T-cell (primary cell): ENCODE measurements around the gene NUDT5. TPM values are rescaled to one million over a fixed set of nuclear protein-coding genes. Genes with fewer than 3 reads are reported as not detected.
"Not testable (repeated sequence)": the region's sequence is repeated elsewhere in the genome, so short reads cannot be mapped to it uniquely, and the experiment has no call there.

ENCODE experiments used
- ATAC-seq, 4 experiments: fragments of 200-7000 bp in 3 of 4; fragments of 150-1000 bp in 1 of 4; cut with Tn5 transposase; replicated peaks in 1 of 4; 1 replicate in 3 of 4; 2 replicates in 1 of 4; pipeline ENCODE4 v1.10.0; 2021; ENCODE audit warnings: moderate library complexity in 3 of 4, mild to moderate bottlenecking in 2 of 4, moderate number of reproducible peaks in 1 of 4
- CTCF ChIA-PET, 2 donors: fragments of 300-600 bp; sonication (Branson Sonifier 250); formaldehyde crosslinking; loops; one replicate each; lab custom pipeline; 2022; ENCODE audit warnings: antibody characterized with exemption in 2 of 2; lab: Charles Lee
- POLR2A ChIA-PET, 2 donors: fragments of 300-600 bp; sonication (Branson Sonifier 250); formaldehyde crosslinking; loops; one replicate each; lab custom pipeline; 2022; ENCODE audit warnings: antibody characterized with exemption in 2 of 2; lab: Charles Lee
- DNase-seq, 35 experiments: peaks; one replicate each; pipeline versions ENCODE4 v3.0.0 to v3.0.0-alpha.2; 2013 to 2023
- H3K27ac ChIP-seq: one replicate; pipeline ENCODE4 v1.5.1; 2013; ENCODE audit warnings: low read length
- H3K27me3 ChIP-seq, 2 experiments: replicated peaks in 1 of 2; 1 replicate in 1 of 2; 2 replicates in 1 of 2; pipeline versions ENCODE4 v1.6.1 to v1.7.0; 2013; ENCODE audit warnings: low read length in 1 of 2, mixed read lengths in 1 of 2; ENCODE audit not compliant: control insufficient read depth in 2 of 2, insufficient read depth in 2 of 2; ENCODE audit errors: extremely low read depth in 1 of 2
- H3K36me3 ChIP-seq, 2 donors: 1 replicate in 1 of 2; 2 replicates in 1 of 2; pipeline versions ENCODE4 v1.6.1 to v1.7.0; 2013; ENCODE audit warnings: low read length in 1 of 2; ENCODE audit not compliant: control insufficient read depth in 2 of 2, insufficient read depth in 1 of 2; ENCODE audit errors: extremely low read depth in 1 of 2
- H3K4me1 ChIP-seq, 2 experiments: 1 replicate in 1 of 2; 2 replicates in 1 of 2; pipeline versions ENCODE4 v1.6.1 to v1.7.0; 2013; ENCODE audit warnings: low read length in 2 of 2, mixed read lengths in 1 of 2; ENCODE audit not compliant: insufficient read depth in 2 of 2, control insufficient read depth in 1 of 2; ENCODE audit errors: extremely low read depth in 1 of 2
- H3K4me3 ChIP-seq, 2 donors: 1 replicate in 1 of 2; 2 replicates in 1 of 2; pipeline versions ENCODE4 v1.5.1 to v1.7.0; 2013; ENCODE audit warnings: mild to moderate bottlenecking in 2 of 2, low read length in 1 of 2, moderate library complexity in 1 of 2; ENCODE audit not compliant: control insufficient read depth in 1 of 2; ENCODE audit errors: extremely low read depth in 1 of 2
- H3K9me3 ChIP-seq: 2 replicates; pipeline ENCODE4 v1.7.0; 2013
- H3K27ac Mint-ChIP-seq, 2 donors: one replicate each; pipeline ENCODE4 v1.8.0; 2020 to 2021; ENCODE audit warnings: mild to moderate bottlenecking in 2 of 2, mixed read lengths in 2 of 2
- H3K27me3 Mint-ChIP-seq, 2 donors: one replicate each; pipeline ENCODE4 v1.8.0; 2021 to 2022; ENCODE audit warnings: mixed read lengths in 2 of 2
- H3K36me3 Mint-ChIP-seq: one replicate; pipeline ENCODE4 v1.8.0; 2021; ENCODE audit warnings: mixed read lengths
- H3K4me1 Mint-ChIP-seq, 3 donors: one replicate each; pipeline ENCODE4 v1.8.0; 2020 to 2022; ENCODE audit warnings: mixed read lengths in 3 of 3, mild to moderate bottlenecking in 1 of 3
- H3K4me3 Mint-ChIP-seq, 3 donors: one replicate each; pipeline ENCODE4 v1.8.0; 2020 to 2022; ENCODE audit warnings: mild to moderate bottlenecking in 3 of 3, mixed read lengths in 3 of 3, moderate library complexity in 3 of 3
- H3K9me3 Mint-ChIP-seq, 3 donors: one replicate each; pipeline ENCODE4 v1.8.0; 2020 to 2022; ENCODE audit warnings: mixed read lengths in 3 of 3
- WGBS: methylation state at CpG from one replicate; pipeline ENCODE4 v1.1.5; 2013; ENCODE audit warnings: missing lambda C conversion rate; ENCODE audit not compliant: insufficient coverage; 5-methylcytosine and 5-hydroxymethylcytosine counted together
- total RNA-seq, 35 experiments: library from RNA in 6 of 35; stranded (reverse) in 6 of 35; fragments of 120-200 nt in 1 of 35; gene quantifications; one replicate each; pipeline versions ENCODE4 v1.2.1 to v1.2.4 and lab custom pipeline; 2013 to 2026

Gene NUDT5
- total RNA-seq, 5 donors from 2014 or later (not counting 1 experiment from before 2014, with no cell fraction given): 32.1 to 54.0 (median 50.3) TPM

DNA sequence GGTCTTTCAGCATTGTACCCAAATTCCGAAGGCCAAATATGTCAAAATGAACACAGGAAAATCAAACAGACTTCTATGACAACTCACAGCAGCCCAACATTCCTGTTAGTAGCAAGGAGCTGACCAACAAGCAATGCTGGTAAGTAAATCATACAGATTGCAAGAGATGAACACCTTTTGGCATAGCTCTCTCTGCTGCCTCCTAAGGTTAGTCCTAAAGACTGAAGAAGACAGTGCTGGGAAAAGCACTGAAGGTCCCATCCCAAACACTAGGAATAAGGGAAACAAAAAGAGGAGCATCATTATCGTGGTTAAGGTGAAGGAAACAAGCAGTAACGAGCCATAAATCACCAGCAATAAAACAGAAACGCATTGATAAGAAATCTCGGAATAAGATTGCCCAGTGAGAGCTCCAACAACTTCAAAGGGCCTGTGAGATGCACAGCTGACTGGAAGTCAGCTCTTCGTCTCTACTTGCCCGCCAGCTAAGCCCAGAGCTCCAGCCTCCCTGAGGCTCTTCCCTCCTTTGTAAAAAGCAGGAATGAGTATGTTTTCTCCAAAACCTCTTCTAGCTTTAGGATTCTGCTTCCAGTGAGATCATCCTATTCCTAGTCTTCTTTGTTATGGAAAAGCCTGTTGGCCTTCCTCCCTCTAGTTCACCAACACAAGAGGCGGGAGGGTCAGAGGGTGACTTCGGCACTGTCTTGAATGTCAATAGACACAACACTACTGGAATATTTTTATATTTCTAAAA lies 15.3 kb downstream of the NUDT5 start:
- H3K4me1 ChIP-seq: peaks cover 0 to 18% of the 10 kb centered on the region in 2 experiments
- no peak overlapping the region for H3K4me3 ChIP-seq
- Mint-ChIP-seq H3K4me3 (peak overlapping the region in 2 of 3 donors; percentile 13 to 60), H3K36me3 (peaks cover 38% of the 10 kb centered on the region), H3K27ac (peak overlapping the region; percentile 90 to 92), H3K9me3 (no peaks in the 10 kb centered on the region), H3K27me3 (no peaks in the 10 kb centered on the region), H3K4me1 (peaks cover 7 to 33% (median 23%) of the 10 kb centered on the region in 3 donors)
- no peaks in the 10 kb centered on the region for H3K9me3 ChIP-seq
- CTCF ChIA-PET: interaction anchor here in 1 of 2 donors (0.7 kb wide), 1 partner anchor 476 kb away, joined by 3 read pairs; no protein-coding TSS in a partner anchor
- H3K36me3 ChIP-seq: peaks cover 3 to 50% of the 10 kb centered on the region in 2 donors
- WGBS: 100% methylated on average over 3 of the region's 9 CpGs
- peak overlapping the region; percentile 79 for H3K27ac ChIP-seq
- H3K27me3 ChIP-seq: no peaks in the 10 kb centered on the region
- no peak for ATAC-seq
- no peak for DNase-seq
- POLR2A ChIA-PET: no interaction called here

DNA sequence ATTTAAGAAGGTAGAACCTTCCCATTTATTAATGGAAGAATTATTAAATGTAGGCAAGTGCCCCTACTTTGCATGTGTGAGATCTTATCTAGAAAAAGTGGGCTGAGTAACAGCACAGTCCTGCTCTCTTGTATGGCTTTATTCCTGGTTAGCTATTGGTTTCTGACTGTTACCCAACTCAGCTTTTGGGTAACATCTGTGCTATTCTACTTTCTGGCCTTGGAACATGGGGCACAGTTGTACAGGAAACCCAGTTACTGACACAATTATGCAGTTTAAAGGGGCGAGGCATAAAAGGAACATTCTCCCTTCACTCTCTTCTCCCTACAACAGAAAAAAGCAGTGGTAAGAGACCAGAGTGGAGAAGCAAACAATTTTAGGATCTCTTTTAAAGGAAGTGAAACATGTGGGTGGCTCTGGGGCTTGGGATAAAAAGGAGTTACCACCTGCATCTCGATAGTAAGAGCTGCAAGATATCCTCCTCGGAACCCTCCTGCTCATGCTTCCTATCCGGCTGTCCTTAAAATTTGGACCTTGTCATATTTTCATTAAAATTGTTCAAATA lies 16.0 kb downstream of the NUDT5 start:
- Histone ChIP-seq H3K27ac (peak overlapping the region; percentile 79), H3K9me3 (no peaks in the 10 kb centered on the region), H3K4me1 (peaks cover 0 to 18% of the 10 kb centered on the region in 2 experiments), H3K4me3 (no peak overlapping the region), H3K36me3 (peaks cover 3 to 47% of the 10 kb centered on the region in 2 donors), H3K27me3 (no peaks in the 10 kb centered on the region)
- peak overlapping the region; percentile 90 to 92 for H3K27ac Mint-ChIP-seq
- H3K4me1 Mint-ChIP-seq: peaks cover 7 to 33% (median 23%) of the 10 kb centered on the region in 3 donors
- WGBS: no CpG with 5 or more reads among the region's 4 CpGs
- H3K27me3 Mint-ChIP-seq: no peaks in the 10 kb centered on the region
- ChIA-PET POLR2A (no interaction called here), CTCF (interaction anchor here in 1 of 2 donors (0.7 kb wide), 1 partner anchor 477 kb away, joined by 3 read pairs; no protein-coding TSS in a partner anchor)
- H3K9me3 Mint-ChIP-seq: no peaks in the 10 kb centered on the region
- H3K36me3 Mint-ChIP-seq: peaks cover 32% of the 10 kb centered on the region
- no peak for DNase-seq
- no peak for ATAC-seq
- no peak overlapping the region for H3K4me3 Mint-ChIP-seq

DNA sequence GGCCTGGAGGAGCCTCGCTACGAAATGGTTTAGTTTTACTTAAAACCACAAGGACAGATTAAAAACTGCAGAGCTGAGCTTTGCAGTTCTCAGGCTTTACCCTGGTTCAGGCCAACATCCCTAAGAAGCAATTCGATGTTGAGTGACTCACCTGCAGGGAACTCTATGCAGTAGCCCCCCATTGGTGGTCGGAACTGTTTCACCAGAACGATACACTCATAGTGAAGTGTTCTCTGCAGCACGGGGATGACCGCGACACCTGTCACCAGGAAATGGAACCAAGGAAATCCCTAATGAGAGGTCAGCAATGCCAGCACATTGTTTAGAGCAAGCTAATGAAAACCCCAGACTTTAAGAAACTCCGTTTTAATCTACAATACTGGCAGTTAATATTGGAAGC lies 18.0 kb downstream of the NUDT5 start:
- H3K36me3 Mint-ChIP-seq: peaks cover 36% of the 10 kb centered on the region
- no peaks in the 10 kb centered on the region for H3K9me3 Mint-ChIP-seq
- Histone ChIP-seq H3K36me3 (peaks cover 9 to 56% of the 10 kb centered on the region in 2 donors), H3K27ac (no peak overlapping the region), H3K4me3 (no peak overlapping the region), H3K27me3 (no peaks in the 10 kb centered on the region), H3K4me1 (peaks cover 0 to 18% of the 10 kb centered on the region in 2 experiments), H3K9me3 (no peaks in the 10 kb centered on the region)
- WGBS: 96% methylated on average over 3 of the region's 9 CpGs
- ATAC-seq: no peak
- ChIA-PET POLR2A (no interaction called here), CTCF (interaction anchor here in 1 of 2 donors (0.5 kb wide), 1 partner anchor 37 kb away, joined by 3 read pairs; no protein-coding TSS in a partner anchor)
- DNase-seq: no peak
- no peak overlapping the region for H3K27ac Mint-ChIP-seq
- no peak overlapping the region for H3K4me3 Mint-ChIP-seq
- no peaks in the 10 kb centered on the region for H3K27me3 Mint-ChIP-seq
- peaks cover 7 to 29% (median 23%) of the 10 kb centered on the region in 3 donors for H3K4me1 Mint-ChIP-seq

DNA sequence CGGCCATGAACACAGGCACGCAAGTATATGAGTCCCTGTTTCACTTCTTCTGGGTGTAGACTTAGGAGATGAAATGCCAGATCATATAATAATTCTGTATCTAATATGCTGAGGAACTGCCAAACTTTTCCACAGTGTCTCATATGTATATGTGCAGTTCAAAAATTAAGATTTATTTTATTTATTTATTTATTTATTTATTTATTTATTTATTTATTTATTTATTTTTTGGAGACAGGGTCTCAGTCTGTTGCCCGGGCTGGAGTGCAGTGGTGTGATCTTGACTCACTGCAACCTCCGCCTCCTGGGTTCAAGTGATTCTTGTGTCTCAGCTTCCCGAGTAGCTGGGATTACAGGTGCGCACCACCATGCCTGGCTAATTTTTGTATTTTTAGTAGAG lies 24.2 kb downstream of the NUDT5 start:
- H3K4me3 ChIP-seq, H3K27ac ChIP-seq, H3K4me1 Mint-ChIP-seq, H3K4me3 Mint-ChIP-seq, DNase-seq, POLR2A ChIA-PET, CTCF ChIA-PET, H3K4me1 ChIP-seq, H3K9me3 ChIP-seq, H3K27me3 ChIP-seq, ATAC-seq, H3K9me3 Mint-ChIP-seq, H3K27me3 Mint-ChIP-seq: not testable (repeated sequence)
- Mint-ChIP-seq H3K27ac (peak overlapping the region in 1 of 2 donors; percentile 25), H3K36me3 (peaks cover 51% of the 10 kb centered on the region)
- H3K36me3 ChIP-seq: peaks cover 12 to 72% of the 10 kb centered on the region in 2 donors
- WGBS: 100% methylated on average over 1 of the region's 6 CpGs

DNA sequence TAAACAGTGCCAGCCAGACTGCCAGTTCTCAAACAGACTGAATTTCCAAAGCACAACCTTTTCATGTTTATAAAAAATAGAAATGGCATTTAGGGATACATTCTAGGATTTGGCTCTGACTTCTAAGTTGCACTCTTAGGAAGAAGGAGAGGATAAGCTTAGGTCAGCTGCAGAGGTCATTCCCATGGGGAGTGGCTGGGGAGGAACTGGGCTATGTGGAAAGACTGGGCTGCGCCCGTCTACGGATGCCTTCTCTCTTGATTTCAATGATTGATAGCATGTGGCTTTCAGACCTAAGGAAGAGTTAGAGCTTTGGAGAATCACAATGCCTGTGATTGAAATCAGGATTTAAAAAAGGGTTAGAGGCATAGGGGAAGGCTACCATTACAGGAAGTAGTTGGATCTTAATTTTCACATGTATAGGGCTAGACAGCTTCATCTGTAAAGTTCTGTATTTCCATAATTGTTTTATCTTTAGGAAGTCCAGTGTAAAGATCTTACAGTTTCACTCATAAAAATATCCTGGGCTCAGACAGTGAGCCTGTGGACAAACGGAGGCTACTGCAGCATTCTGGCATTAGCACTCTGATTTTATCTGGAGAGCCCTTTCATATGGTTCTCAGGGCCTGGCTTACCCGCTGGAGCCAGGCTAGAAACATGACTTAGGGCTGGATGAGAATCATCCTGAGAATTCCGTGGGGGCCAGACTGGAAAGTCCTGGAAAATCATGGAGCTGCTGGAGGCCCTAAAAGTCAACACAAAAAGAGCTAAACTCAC lies 29.5 kb downstream of the NUDT5 start:
- H3K4me1 Mint-ChIP-seq: no peaks in the 10 kb centered on the region
- Histone ChIP-seq H3K4me3 (no peak overlapping the region), H3K36me3 (peaks cover 3 to 75% of the 10 kb centered on the region in 2 donors), H3K27me3 (no peaks in the 10 kb centered on the region), H3K4me1 (no peaks in the 10 kb centered on the region), H3K9me3 (no peaks in the 10 kb centered on the region), H3K27ac (no peak overlapping the region)
- H3K4me3 Mint-ChIP-seq: no peak overlapping the region
- ATAC-seq (no peak), DNase-seq (no peak)
- no peaks in the 10 kb centered on the region for H3K9me3 Mint-ChIP-seq
- H3K27ac Mint-ChIP-seq: no peak overlapping the region
- whole genome bisulfite sequencing: 97% methylated on average over 6 of the region's 6 CpGs
- no peaks in the 10 kb centered on the region for H3K27me3 Mint-ChIP-seq
- CTCF ChIA-PET: no interaction called here
- H3K36me3 Mint-ChIP-seq: peaks cover 62% of the 10 kb centered on the region
- POLR2A ChIA-PET: interaction anchor here (0.6 to 0.7 kb wide), 2 partner anchors 14 to 238 kb away, joined by 3 to 4 read pairs; no protein-coding TSS in a partner anchor

DNA sequence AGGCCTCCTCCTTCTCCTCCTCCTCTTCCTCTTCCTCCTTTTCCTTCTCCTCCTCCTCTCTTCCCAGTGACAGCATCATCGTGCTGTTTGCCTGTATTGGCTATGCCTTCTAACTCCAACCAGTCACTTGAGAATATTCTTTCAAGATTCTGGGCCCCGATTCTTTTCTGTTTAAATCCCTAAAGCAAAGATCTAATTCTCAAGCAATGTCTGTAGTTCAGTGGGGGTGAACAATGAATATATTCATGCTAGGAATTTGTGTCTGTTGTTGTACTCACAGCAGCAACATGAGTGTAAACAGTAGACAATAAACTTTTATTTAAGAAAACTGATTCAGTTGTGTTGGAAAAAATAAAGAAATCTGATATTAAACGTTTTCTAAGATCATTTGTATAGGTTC lies 30.7 kb downstream of the NUDT5 start:
- no peaks in the 10 kb centered on the region for H3K9me3 ChIP-seq
- Mint-ChIP-seq H3K27ac (peak overlapping the region in 1 of 2 donors; percentile 79), H3K4me1 (no peaks in the 10 kb centered on the region), H3K4me3 (no peak overlapping the region), H3K27me3 (no peaks in the 10 kb centered on the region), H3K9me3 (no peaks in the 10 kb centered on the region), H3K36me3 (peaks cover 54% of the 10 kb centered on the region)
- no CpG with 5 or more reads among the region's 3 CpGs for WGBS
- ATAC-seq (no peak), DNase-seq (no peak)
- ChIA-PET POLR2A (no interaction called here), CTCF (no interaction called here)
- no peaks in the 10 kb centered on the region for H3K4me1 ChIP-seq
- H3K27ac ChIP-seq: no peak overlapping the region
- H3K4me3 ChIP-seq: no peak overlapping the region
- peaks cover 3 to 72% of the 10 kb centered on the region in 2 donors for H3K36me3 ChIP-seq
- no peaks in the 10 kb centered on the region for H3K27me3 ChIP-seq
